Esophagus squamous epithelium (tissue), 4 donors: ENCODE data around the gene MACC1.

Source experiments
- POLR2A ChIP-seq, 4 donors: fragments of 450-650 bp; IDR thresholded peaks; one replicate each; pipeline ENCODE4 v1.6.1; 2017; ENCODE audit warnings: antibody characterized with exemption in 4 of 4, mild to moderate bottlenecking in 4 of 4, moderate library complexity in 3 of 4
- TF ChIP-seq, protein P1 (sequence below), 6 experiments: fragments of 450-650 bp in 4 of 6; fragments of 200-600 bp in 2 of 6; sonication (generic) in 2 of 6; IDR thresholded peaks; one replicate each; pipeline ENCODE4 v1.5.1; 2016 to 2019; ENCODE audit warnings: antibody characterized with exemption in 6 of 6, mild to moderate bottlenecking in 4 of 6, moderate library complexity in 4 of 6

DNA sequence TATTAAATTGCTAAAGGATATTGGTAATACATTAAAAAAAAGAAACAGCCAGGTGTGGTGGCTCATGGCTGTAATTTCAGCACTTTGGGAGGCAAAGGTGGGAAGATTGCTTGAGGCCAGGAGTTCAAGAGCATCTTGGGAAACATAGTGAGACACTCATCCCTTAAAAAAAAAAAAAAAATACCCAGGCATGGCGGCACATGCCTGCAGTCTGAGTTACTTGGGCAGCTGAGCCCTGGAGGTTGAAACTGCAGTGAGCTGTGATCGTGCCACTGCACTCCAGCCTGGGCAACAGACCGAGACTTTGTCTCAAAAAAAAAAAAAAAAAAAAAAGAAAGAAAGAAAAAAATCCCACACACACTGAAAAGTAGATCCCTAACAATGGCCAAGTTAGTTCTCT is 59.7 kb downstream of the MACC1 start:
- TF ChIP-seq, protein P1, sequence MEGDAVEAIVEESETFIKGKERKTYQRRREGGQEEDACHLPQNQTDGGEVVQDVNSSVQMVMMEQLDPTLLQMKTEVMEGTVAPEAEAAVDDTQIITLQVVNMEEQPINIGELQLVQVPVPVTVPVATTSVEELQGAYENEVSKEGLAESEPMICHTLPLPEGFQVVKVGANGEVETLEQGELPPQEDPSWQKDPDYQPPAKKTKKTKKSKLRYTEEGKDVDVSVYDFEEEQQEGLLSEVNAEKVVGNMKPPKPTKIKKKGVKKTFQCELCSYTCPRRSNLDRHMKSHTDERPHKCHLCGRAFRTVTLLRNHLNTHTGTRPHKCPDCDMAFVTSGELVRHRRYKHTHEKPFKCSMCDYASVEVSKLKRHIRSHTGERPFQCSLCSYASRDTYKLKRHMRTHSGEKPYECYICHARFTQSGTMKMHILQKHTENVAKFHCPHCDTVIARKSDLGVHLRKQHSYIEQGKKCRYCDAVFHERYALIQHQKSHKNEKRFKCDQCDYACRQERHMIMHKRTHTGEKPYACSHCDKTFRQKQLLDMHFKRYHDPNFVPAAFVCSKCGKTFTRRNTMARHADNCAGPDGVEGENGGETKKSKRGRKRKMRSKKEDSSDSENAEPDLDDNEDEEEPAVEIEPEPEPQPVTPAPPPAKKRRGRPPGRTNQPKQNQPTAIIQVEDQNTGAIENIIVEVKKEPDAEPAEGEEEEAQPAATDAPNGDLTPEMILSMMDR (IDR thresholded peaks at IDR 0.05) = no peak
- TF ChIP-seq POLR2A (IDR thresholded peaks at IDR 0.05) = no peak
